DOHH2 (cell line): ENCODE data around the gene SLC26A8.

ENCODE experiments used
- EZH2phosphoT487 ChIP-seq: fragments of 200-600 bp; sonication (generic); IDR thresholded peaks from 2 replicates; pipeline ENCODE4 v1.6.1; 2017; ENCODE audit warnings: borderline replicate concordance, mild to moderate bottlenecking, antibody characterized with exemption, low read length, moderate library complexity, mixed read lengths
- TF ChIP-seq, protein P1 (sequence below): fragments of 200-600 bp; sonication (generic); IDR thresholded peaks from one replicate; pipeline ENCODE4 v1.5.1; 2014; ENCODE audit warnings: antibody characterized with exemption, mild to moderate bottlenecking, low read depth, low read length; ENCODE audit not compliant: poor library complexity, severe bottlenecking

DNA sequence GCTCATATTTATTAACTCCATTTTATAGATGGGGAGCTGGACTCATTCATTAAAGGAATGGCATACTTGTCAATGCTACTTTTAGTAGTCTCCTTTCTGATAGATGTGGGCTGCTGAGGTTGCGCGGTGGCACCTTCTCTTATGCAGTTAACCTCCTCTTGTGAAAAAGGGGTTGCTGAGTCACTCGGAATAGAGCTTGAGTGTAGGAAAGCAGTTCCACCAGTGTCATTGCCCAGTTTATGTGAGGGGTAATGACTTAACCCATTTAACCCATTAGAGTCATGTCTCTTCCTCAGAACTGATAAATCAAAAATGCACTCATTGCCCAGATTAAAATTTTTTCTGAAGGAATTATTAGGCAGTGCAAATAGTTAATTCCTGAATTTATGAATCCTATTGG is 9.5 kb upstream of the SLC26A8 start:
- TF ChIP-seq, protein P1, sequence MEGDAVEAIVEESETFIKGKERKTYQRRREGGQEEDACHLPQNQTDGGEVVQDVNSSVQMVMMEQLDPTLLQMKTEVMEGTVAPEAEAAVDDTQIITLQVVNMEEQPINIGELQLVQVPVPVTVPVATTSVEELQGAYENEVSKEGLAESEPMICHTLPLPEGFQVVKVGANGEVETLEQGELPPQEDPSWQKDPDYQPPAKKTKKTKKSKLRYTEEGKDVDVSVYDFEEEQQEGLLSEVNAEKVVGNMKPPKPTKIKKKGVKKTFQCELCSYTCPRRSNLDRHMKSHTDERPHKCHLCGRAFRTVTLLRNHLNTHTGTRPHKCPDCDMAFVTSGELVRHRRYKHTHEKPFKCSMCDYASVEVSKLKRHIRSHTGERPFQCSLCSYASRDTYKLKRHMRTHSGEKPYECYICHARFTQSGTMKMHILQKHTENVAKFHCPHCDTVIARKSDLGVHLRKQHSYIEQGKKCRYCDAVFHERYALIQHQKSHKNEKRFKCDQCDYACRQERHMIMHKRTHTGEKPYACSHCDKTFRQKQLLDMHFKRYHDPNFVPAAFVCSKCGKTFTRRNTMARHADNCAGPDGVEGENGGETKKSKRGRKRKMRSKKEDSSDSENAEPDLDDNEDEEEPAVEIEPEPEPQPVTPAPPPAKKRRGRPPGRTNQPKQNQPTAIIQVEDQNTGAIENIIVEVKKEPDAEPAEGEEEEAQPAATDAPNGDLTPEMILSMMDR, result no peak
- TF ChIP-seq EZH2phosphoT487, result no peak
